Activated T-cell treated with anti-CD3 and anti-CD28 coated beads, Interleukin-2, amount 50 U/mL, for 24 hours (primary cell): ENCODE measurements around the gene SFMBT1.
A peak's percentile ranks its signal among the peaks of the same experiment; 100 is the strongest.

Experiments
- DNase-seq: peaks from one replicate; pipeline ENCODE4 v3.0.0-alpha.2; 2020
- H3K27ac Mint-ChIP-seq: 2 replicates; pipeline ENCODE4 v1.8.0; 2020; ENCODE audit warnings: mild to moderate bottlenecking, mixed read lengths
- H3K27me3 Mint-ChIP-seq: 2 replicates; pipeline ENCODE4 v1.8.0; 2020; ENCODE audit warnings: mixed read lengths
- H3K36me3 Mint-ChIP-seq: 2 replicates; pipeline ENCODE4 v1.8.0; 2020; ENCODE audit warnings: low read depth, mixed read lengths
- H3K4me1 Mint-ChIP-seq: 2 replicates; pipeline ENCODE4 v1.8.0; 2020; ENCODE audit warnings: low read depth, mixed read lengths
- H3K4me3 Mint-ChIP-seq: 2 replicates; pipeline ENCODE4 v1.8.0; 2020; ENCODE audit warnings: mild to moderate bottlenecking, moderate library complexity, mixed read lengths
- H3K9me3 Mint-ChIP-seq: 2 replicates; pipeline ENCODE4 v1.8.0; 2020; ENCODE audit warnings: mixed read lengths

The SFMBT1 gene

DNA sequence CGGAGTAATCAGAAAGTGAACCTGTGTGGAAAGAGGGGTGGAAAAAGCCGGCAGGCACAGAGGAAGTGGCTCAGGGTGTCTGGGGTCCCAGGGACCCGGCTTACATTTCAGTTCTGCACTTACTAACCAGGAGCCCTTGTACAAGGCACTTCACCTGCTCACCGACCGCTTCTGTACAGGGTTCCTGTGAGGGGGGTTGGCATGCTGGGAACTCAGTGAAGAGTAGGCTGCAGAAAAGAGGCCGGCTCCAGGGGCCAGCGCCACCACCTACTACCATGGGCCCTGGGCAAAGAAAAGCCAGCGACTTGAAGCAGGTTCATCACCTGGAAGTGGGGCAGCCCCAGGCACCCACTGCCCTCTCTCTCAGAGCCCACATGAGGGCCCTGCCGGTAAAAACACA is 154.7 kb downstream of the SFMBT1 start:
- peak overlapping the region; percentile 94 for H3K27ac Mint-ChIP-seq
- H3K36me3 Mint-ChIP-seq = peaks cover 35% of the 10 kb centered on the region
- no peaks in the 10 kb centered on the region for H3K9me3 Mint-ChIP-seq
- peak; percentile 57 for DNase-seq
- H3K4me3 Mint-ChIP-seq = peak overlapping the region; percentile 71
- no peaks in the 10 kb centered on the region for H3K27me3 Mint-ChIP-seq
- peaks cover 69% of the 10 kb centered on the region for H3K4me1 Mint-ChIP-seq

DNA sequence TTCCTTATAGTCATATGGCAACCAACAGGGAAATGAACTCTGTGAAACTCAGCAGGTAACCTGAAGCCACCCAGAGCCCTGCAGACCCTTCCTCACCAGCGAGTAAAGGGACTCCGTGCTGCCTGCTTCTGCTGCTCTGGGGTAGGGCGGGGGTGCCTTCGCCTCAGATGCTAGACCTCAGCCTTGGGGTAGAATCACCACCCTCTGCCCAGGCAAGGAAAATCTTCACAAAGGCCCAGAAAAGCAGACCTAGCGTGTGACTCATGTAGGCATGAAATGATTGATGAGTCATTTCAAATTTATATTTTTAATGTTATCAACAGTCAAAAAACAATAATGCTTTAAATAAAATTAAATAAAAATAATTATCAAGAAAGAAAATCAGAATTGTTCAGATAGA is 155.1 kb downstream of the SFMBT1 start:
- peaks cover 65% of the 10 kb centered on the region for H3K4me1 Mint-ChIP-seq
- H3K27ac Mint-ChIP-seq = peak overlapping the region; percentile 94
- DNase-seq = peak; percentile 57
- no peaks in the 10 kb centered on the region for H3K27me3 Mint-ChIP-seq
- H3K4me3 Mint-ChIP-seq = peak overlapping the region; percentile 71
- no peaks in the 10 kb centered on the region for H3K9me3 Mint-ChIP-seq
- H3K36me3 Mint-ChIP-seq = peaks cover 40% of the 10 kb centered on the region

DNA sequence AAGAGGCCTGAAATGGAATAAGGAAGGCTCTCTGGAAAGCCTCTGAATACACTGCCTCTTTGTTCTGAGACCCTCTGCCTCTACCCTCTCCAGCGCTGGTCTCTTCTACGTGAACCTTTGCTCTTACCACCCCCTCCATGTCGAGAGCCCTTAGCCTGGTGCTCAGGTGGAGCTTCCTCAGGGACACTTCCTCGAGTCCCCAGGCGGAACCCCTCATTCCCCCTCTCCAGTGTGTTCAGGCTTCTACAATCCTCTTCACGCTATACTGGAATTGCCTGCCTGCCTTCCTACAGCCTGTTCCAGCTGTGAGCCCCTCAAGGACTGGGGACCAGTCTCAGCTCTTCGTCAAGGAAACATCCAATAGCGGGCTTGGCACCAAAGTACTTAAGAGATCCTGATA is 156.0 kb downstream of the SFMBT1 start:
- H3K4me3 Mint-ChIP-seq = no peak overlapping the region
- peaks cover 59% of the 10 kb centered on the region for H3K4me1 Mint-ChIP-seq
- no peak overlapping the region for H3K27ac Mint-ChIP-seq
- no peaks in the 10 kb centered on the region for H3K9me3 Mint-ChIP-seq
- H3K27me3 Mint-ChIP-seq = no peaks in the 10 kb centered on the region
- peaks cover 43% of the 10 kb centered on the region for H3K36me3 Mint-ChIP-seq
- no peak for DNase-seq

DNA sequence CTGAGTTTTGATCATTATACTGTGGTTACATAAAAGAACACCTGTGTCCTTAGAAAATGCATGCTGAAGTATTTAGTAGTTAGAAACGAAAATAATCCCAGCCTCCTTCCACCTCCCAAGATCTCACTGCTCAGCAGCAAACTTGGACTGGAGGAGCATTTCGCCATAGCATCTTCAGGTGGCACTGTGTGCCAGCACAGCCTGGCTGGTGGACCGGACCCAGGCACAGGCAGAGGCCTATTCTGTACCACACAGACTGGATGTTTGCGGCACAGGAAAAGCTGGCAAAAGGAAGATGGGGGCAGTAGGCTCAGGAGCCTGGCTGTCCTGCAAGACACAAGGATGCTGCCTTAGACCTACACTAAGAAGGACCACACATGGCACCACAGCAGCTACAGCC is 158.7 kb downstream of the SFMBT1 start:
- peaks cover 31% of the 10 kb centered on the region for H3K36me3 Mint-ChIP-seq
- no peaks in the 10 kb centered on the region for H3K9me3 Mint-ChIP-seq
- no peak overlapping the region for H3K4me3 Mint-ChIP-seq
- H3K4me1 Mint-ChIP-seq = peaks cover 47% of the 10 kb centered on the region
- H3K27ac Mint-ChIP-seq = no peak overlapping the region
- DNase-seq = no peak
- no peaks in the 10 kb centered on the region for H3K27me3 Mint-ChIP-seq

GRCh38 chr3:52886049-52886730 is 159.7 kb downstream of the SFMBT1 start:
- no peak for DNase-seq
- peaks cover 30% of the 10 kb centered on the region for H3K36me3 Mint-ChIP-seq
- H3K4me3 Mint-ChIP-seq = no peak overlapping the region
- H3K9me3 Mint-ChIP-seq = no peaks in the 10 kb centered on the region
- H3K27me3 Mint-ChIP-seq = no peaks in the 10 kb centered on the region
- no peak overlapping the region for H3K27ac Mint-ChIP-seq
- peaks cover 40% of the 10 kb centered on the region for H3K4me1 Mint-ChIP-seq

GRCh38 chr3:52882377-52882776 is 163.5 kb downstream of the SFMBT1 start:
- Mint-ChIP-seq H3K4me3 (no peak overlapping the region), H3K9me3 (no peaks in the 10 kb centered on the region), H3K4me1 (peaks cover 34% of the 10 kb centered on the region), H3K36me3 (peaks cover 34% of the 10 kb centered on the region), H3K27ac (no peak overlapping the region), H3K27me3 (no peaks in the 10 kb centered on the region)
- DNase-seq = no peak

DNA sequence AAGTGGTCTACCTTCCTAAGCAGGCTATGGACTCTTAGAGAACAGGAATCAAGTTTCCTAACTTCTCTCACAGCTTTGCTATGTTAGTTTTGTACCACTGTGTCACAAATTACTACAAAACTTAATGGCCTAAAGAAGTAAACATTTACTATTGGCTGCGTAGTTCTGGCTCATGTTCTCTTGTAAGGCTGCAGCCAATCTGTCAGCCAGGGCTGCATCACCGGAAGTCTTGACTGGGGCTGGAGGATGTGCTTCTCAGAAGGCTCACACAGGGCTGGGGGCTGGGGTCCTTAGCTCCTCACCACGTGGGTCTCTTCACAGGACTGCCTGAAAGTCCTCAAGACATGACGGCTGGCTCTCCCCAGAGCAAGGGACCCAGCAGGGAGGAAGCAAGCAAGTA is 164.0 kb downstream of the SFMBT1 start:
- no peak overlapping the region for H3K4me3 Mint-ChIP-seq
- H3K4me1 Mint-ChIP-seq = peaks cover 38% of the 10 kb centered on the region
- H3K36me3 Mint-ChIP-seq = peaks cover 34% of the 10 kb centered on the region
- no peaks in the 10 kb centered on the region for H3K9me3 Mint-ChIP-seq
- peak overlapping the region; percentile 27 for H3K27ac Mint-ChIP-seq
- DNase-seq = no peak
- no peaks in the 10 kb centered on the region for H3K27me3 Mint-ChIP-seq

DNA sequence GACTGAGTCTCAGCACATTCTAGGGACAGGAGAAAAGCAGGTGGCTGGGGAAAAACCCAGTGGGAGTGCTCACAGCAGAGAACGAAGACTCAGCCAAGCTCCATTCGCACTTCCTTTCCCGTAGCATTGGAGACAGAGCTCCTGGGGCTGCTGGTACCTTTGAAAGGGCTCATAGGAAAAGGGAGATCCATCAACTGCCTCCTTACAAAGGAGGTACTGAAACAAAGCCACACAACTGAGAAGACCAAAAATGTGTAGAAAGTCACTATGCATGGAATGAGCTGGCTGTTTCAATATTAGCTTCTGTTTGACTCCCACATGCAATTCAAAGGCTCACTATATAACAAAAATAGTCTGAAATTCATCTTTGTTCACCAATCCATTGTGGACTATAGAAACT is 165.4 kb downstream of the SFMBT1 start:
- no peaks in the 10 kb centered on the region for H3K9me3 Mint-ChIP-seq
- peak overlapping the region; percentile 28 for H3K27ac Mint-ChIP-seq
- no peak for DNase-seq
- no peak overlapping the region for H3K4me3 Mint-ChIP-seq
- H3K36me3 Mint-ChIP-seq = peaks cover 20% of the 10 kb centered on the region
- peaks cover 46% of the 10 kb centered on the region for H3K4me1 Mint-ChIP-seq
- no peaks in the 10 kb centered on the region for H3K27me3 Mint-ChIP-seq

DNA sequence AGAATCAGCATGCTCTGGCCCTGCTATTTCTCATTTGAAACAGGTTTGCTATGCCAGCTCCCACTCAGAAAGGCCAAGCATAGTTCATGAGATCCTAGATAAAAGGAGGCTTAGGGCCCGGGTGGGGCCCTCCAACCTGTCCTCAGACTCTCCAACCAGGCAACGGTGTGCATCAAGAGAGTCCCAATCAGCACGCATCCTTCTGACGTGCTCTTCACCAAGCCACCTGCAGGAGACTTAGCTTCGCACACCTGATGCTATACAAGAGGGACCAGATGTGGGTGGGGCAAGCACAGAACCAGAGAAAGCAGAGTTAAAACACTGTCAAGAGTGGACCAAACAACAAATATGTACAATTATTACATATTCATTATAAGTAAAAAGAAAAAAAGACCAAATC is 165.8 kb downstream of the SFMBT1 start:
- DNase-seq = no peak
- H3K9me3 Mint-ChIP-seq = no peaks in the 10 kb centered on the region
- peaks cover 16% of the 10 kb centered on the region for H3K36me3 Mint-ChIP-seq
- H3K27me3 Mint-ChIP-seq = no peaks in the 10 kb centered on the region
- H3K4me1 Mint-ChIP-seq = peaks cover 49% of the 10 kb centered on the region
- H3K4me3 Mint-ChIP-seq = no peak overlapping the region
- peak overlapping the region; percentile 46 for H3K27ac Mint-ChIP-seq

GRCh38 chr3:52879581-52879980 is 166.3 kb downstream of the SFMBT1 start:
- DNase-seq = no peak
- H3K9me3 Mint-ChIP-seq = no peaks in the 10 kb centered on the region
- peaks cover 49% of the 10 kb centered on the region for H3K4me1 Mint-ChIP-seq
- no peaks in the 10 kb centered on the region for H3K27me3 Mint-ChIP-seq
- H3K4me3 Mint-ChIP-seq = no peak overlapping the region
- peaks cover 11% of the 10 kb centered on the region for H3K36me3 Mint-ChIP-seq
- H3K27ac Mint-ChIP-seq = no peak overlapping the region

GRCh38 chr3:52879090-52879489 is 166.8 kb downstream of the SFMBT1 start:
- Mint-ChIP-seq H3K4me3 (no peak overlapping the region), H3K4me1 (peaks cover 51% of the 10 kb centered on the region), H3K9me3 (no peaks in the 10 kb centered on the region), H3K27me3 (no peaks in the 10 kb centered on the region), H3K27ac (no peak overlapping the region), H3K36me3 (peaks cover 10% of the 10 kb centered on the region)
- DNase-seq = no peak

GRCh38 chr3:52877085-52877484 is 168.8 kb downstream of the SFMBT1 start:
- H3K4me1 Mint-ChIP-seq = peaks cover 50% of the 10 kb centered on the region
- no peaks in the 10 kb centered on the region for H3K9me3 Mint-ChIP-seq
- H3K36me3 Mint-ChIP-seq = peaks cover 10% of the 10 kb centered on the region
- no peak for DNase-seq
- no peaks in the 10 kb centered on the region for H3K27me3 Mint-ChIP-seq
- H3K4me3 Mint-ChIP-seq = no peak overlapping the region
- no peak overlapping the region for H3K27ac Mint-ChIP-seq

- Mint-ChIP-seq H3K9me3 (no peaks in the 10 kb centered on the region), H3K4me3 (peak overlapping the region; percentile 15), H3K27ac (peak overlapping the region; percentile 59), H3K27me3 (no peaks in the 10 kb centered on the region), H3K4me1 (peaks cover 52% of the 10 kb centered on the region), H3K36me3 (peaks cover 10% of the 10 kb centered on the region)
- no peak for DNase-seq
Observed at GRCh38 chr3:52874864-52875587, 170.8 kb downstream of the SFMBT1 start.

DNA sequence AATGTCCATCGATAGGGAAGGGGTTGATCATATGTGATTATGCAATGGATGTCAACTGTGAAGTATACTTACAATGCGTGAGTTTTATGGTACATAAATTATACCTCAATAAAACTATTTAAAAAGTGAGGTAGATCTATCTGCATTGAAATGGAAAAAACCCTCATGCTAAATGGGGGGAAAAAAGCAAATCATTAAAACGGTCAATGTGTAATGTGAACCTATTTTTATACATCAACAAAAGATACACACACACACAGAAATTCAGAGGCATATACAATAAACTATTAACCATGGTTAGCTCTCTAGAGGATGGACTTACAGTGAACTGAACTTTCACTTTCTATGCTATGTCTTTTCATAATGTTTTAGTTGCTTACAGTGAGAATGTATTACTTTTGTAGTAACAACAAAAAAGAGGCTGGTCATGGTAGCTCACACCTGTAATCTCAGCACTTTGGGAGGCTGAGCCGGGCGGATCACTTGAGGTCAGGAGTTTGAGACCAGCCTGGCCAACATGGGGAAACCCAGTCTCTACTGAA is 171.6 kb downstream of the SFMBT1 start:
- Mint-ChIP-seq H3K9me3 (no peaks in the 10 kb centered on the region), H3K4me3 (no peak overlapping the region), H3K27ac (peak overlapping the region; percentile 71), H3K4me1 (peaks cover 50% of the 10 kb centered on the region), H3K36me3 (peaks cover 4% of the 10 kb centered on the region), H3K27me3 (no peaks in the 10 kb centered on the region)
- no peak for DNase-seq
